H9 (cell line): Measurements from ENCODE around the gene FADS1. TPM values are rescaled to one million over a fixed set of nuclear protein-coding genes. Genes with fewer than 3 reads are reported as not detected.

Source experiments
- DNase-seq: peaks from one replicate; pipeline ENCODE4 v3.0.0-alpha.2; 2017
- H2AFZ ChIP-seq: one replicate; pipeline ENCODE4 v1.6.1; 2013; ENCODE audit warnings: mild to moderate bottlenecking, low read length, control low read depth, moderate library complexity
- H2AK5ac ChIP-seq: 2 replicates; pipeline ENCODE4 v1.6.1; 2013; ENCODE audit warnings: low read length, control low read depth, mixed read lengths; ENCODE audit not compliant: insufficient read length
- H2BK120ac ChIP-seq: one replicate; pipeline ENCODE4 v1.6.1; 2013; ENCODE audit warnings: low read depth, mild to moderate bottlenecking, low read length, control low read depth, inconsistent platforms; ENCODE audit not compliant: poor library complexity, severe bottlenecking
- H2BK12ac ChIP-seq: 2 replicates; pipeline ENCODE4 v1.6.1; 2013; ENCODE audit warnings: low read length, control low read depth, mixed read lengths, low read depth; ENCODE audit not compliant: insufficient read length
- H2BK15ac ChIP-seq: 2 replicates; pipeline ENCODE4 v1.6.1; 2013; ENCODE audit warnings: low read depth, low read length, control low read depth
- H2BK20ac ChIP-seq: one replicate; pipeline ENCODE4 v1.6.1; 2013; ENCODE audit warnings: low read depth, mild to moderate bottlenecking, low read length, control low read depth, inconsistent platforms; ENCODE audit not compliant: poor library complexity, severe bottlenecking
- H2BK5ac ChIP-seq: 2 replicates; pipeline ENCODE4 v1.6.1; 2013; ENCODE audit warnings: low read length, control low read depth, mixed read lengths; ENCODE audit not compliant: insufficient read length
- H3K14ac ChIP-seq: 2 replicates; pipeline ENCODE4 v1.6.1; 2013; ENCODE audit warnings: low read length, control low read depth; ENCODE audit not compliant: insufficient read depth
- H3K18ac ChIP-seq: 2 replicates; pipeline ENCODE4 v1.6.1; 2013; ENCODE audit warnings: low read depth, mild to moderate bottlenecking, mixed read lengths, low read length, control low read depth; ENCODE audit not compliant: insufficient read length
- H3K23ac ChIP-seq: 2 replicates; pipeline ENCODE4 v1.6.1; 2013; ENCODE audit warnings: low read length, control low read depth, mixed read lengths, low read depth; ENCODE audit not compliant: insufficient read length
- H3K23me2 ChIP-seq: 2 replicates; pipeline ENCODE4 v1.6.1; 2013; ENCODE audit warnings: low read depth, mild to moderate bottlenecking, mixed read lengths, low read length, control low read depth; ENCODE audit not compliant: insufficient read length, poor library complexity, severe bottlenecking
- H3K27ac ChIP-seq: 2 replicates; pipeline ENCODE4 v1.5.1; 2013; ENCODE audit warnings: low read length, control low read depth, mixed read lengths, low read depth; ENCODE audit not compliant: insufficient read length
- H3K27me3 ChIP-seq: 2 replicates; pipeline ENCODE4 v1.6.1; 2013; ENCODE audit warnings: low read length, control low read depth, inconsistent platforms; ENCODE audit not compliant: insufficient read depth
- H3K4ac ChIP-seq: 2 replicates; pipeline ENCODE4 v1.6.1; 2013; ENCODE audit warnings: low read depth, mild to moderate bottlenecking, control low read depth, inconsistent platforms, low read length, moderate library complexity
- H3K4me1 ChIP-seq: 2 replicates; pipeline ENCODE4 v1.6.1; 2013; ENCODE audit warnings: low read length, control low read depth, inconsistent platforms; ENCODE audit not compliant: insufficient read depth
- H3K4me2 ChIP-seq: 2 replicates; pipeline ENCODE4 v1.6.1; 2013; ENCODE audit warnings: low read length, control low read depth, mixed read lengths; ENCODE audit not compliant: insufficient read length, insufficient read depth
- H3K56ac ChIP-seq: 2 replicates; pipeline ENCODE4 v1.6.1; 2013; ENCODE audit warnings: low read depth, mild to moderate bottlenecking, mixed read lengths, low read length, control low read depth; ENCODE audit not compliant: insufficient read length
- H3K79me1 ChIP-seq: 2 replicates; pipeline ENCODE4 v1.6.1; 2013; ENCODE audit warnings: low read depth, mild to moderate bottlenecking, moderate library complexity, low read length, control low read depth, inconsistent platforms; ENCODE audit not compliant: insufficient read depth, poor library complexity, severe bottlenecking
- H3K79me2 ChIP-seq: 2 replicates; pipeline ENCODE4 v1.6.1; 2013; ENCODE audit warnings: low read length, control low read depth, inconsistent platforms; ENCODE audit not compliant: insufficient read depth
- H3K9ac ChIP-seq: 2 replicates; pipeline ENCODE4 v1.6.1; 2013; ENCODE audit warnings: low read length, control low read depth, mixed read lengths; ENCODE audit not compliant: insufficient read length; ENCODE audit errors: extremely low read depth
- H3K9me3 ChIP-seq: one replicate; pipeline ENCODE4 v1.6.1; 2013; ENCODE audit warnings: low read depth, low read length, inconsistent platforms; ENCODE audit not compliant: control insufficient read depth
- H3T11ph ChIP-seq: one replicate; pipeline ENCODE4 v1.6.1; 2013; ENCODE audit warnings: mild to moderate bottlenecking, low read length, control low read depth, inconsistent platforms
- H4K20me1 ChIP-seq: one replicate; pipeline ENCODE4 v1.6.1; 2013; ENCODE audit not compliant: control insufficient read depth, insufficient read length, insufficient read depth
- H4K5ac ChIP-seq: 2 replicates; pipeline ENCODE4 v1.6.1; 2013; ENCODE audit warnings: low read depth, mild to moderate bottlenecking, mixed read lengths, low read length, control low read depth; ENCODE audit not compliant: insufficient read length
- H4K8ac ChIP-seq: replicated peaks from 2 replicates; pipeline ENCODE4 v1.6.1; 2013; ENCODE audit warnings: low read length, control low read depth, mixed read lengths, low read depth; ENCODE audit not compliant: insufficient read length
- H4K91ac ChIP-seq: 2 replicates; pipeline ENCODE4 v1.6.1; 2013; ENCODE audit warnings: low read depth, mild to moderate bottlenecking, moderate library complexity, mixed read lengths, low read length, control low read depth; ENCODE audit not compliant: insufficient read length
- H3K27ac Mint-ChIP-seq, 3 experiments: 2 replicates in 2 of 3; 3 replicates in 1 of 3; pipeline ENCODE4 v1.8.0; 2020 to 2021; ENCODE audit warnings: mixed read lengths in 3 of 3, mild to moderate bottlenecking in 1 of 3, moderate library complexity in 1 of 3
- H3K27me3 Mint-ChIP-seq: 2 replicates; pipeline ENCODE4 v1.8.0; 2021; ENCODE audit warnings: low read depth, mild to moderate bottlenecking, moderate library complexity, mixed read lengths
- H3K36me3 Mint-ChIP-seq, 3 experiments: 2 replicates in 2 of 3; 3 replicates in 1 of 3; pipeline ENCODE4 v1.8.0; 2020 to 2021; ENCODE audit warnings: low read depth in 3 of 3, mixed read lengths in 3 of 3; ENCODE audit not compliant: insufficient read depth in 1 of 3
- H3K4me1 Mint-ChIP-seq, 2 experiments: 2 replicates each; pipeline ENCODE4 v1.8.0; 2020; ENCODE audit warnings: mixed read lengths in 2 of 2
- H3K4me3 Mint-ChIP-seq, 2 experiments: 2 replicates in 1 of 2; 3 replicates in 1 of 2; pipeline ENCODE4 v1.8.0; 2020 to 2021; ENCODE audit warnings: mild to moderate bottlenecking in 2 of 2, mixed read lengths in 2 of 2, moderate library complexity in 1 of 2
- H3K9me3 Mint-ChIP-seq, 2 experiments: 2 replicates in 1 of 2; 3 replicates in 1 of 2; pipeline ENCODE4 v1.8.0; 2020; ENCODE audit warnings: mild to moderate bottlenecking in 2 of 2, mixed read lengths in 2 of 2, moderate library complexity in 1 of 2
- WGBS: extraction: QIAGEN DNeasy Blood & Tissue Kit; methylation state at CpG from one replicate; pipeline ENCODE4 v1.1.7; 2013; ENCODE audit warnings: missing lambda C conversion rate, low lambda C conversion rate, mixed read lengths; ENCODE audit not compliant: insufficient read length; ENCODE audit errors: extremely low coverage; 5-methylcytosine and 5-hydroxymethylcytosine counted together
- total RNA-seq: library from RNA; stranded (reverse); gene quantifications from 2 replicates; pipeline ENCODE4 v1.2.1, GENCODE V29; 2021
- TF ChIP-seq, protein P1 (sequence below): fragments of 200-600 bp; sonication (generic); conservative IDR thresholded peaks from 3 replicates; pipeline ENCODE4 v1.8.0; 2021; ENCODE audit warnings: antibody characterized with exemption, mild to moderate bottlenecking

Gene FADS1
- total RNA-seq, 1 experiment from 2014 or later: 125 TPM

DNA sequence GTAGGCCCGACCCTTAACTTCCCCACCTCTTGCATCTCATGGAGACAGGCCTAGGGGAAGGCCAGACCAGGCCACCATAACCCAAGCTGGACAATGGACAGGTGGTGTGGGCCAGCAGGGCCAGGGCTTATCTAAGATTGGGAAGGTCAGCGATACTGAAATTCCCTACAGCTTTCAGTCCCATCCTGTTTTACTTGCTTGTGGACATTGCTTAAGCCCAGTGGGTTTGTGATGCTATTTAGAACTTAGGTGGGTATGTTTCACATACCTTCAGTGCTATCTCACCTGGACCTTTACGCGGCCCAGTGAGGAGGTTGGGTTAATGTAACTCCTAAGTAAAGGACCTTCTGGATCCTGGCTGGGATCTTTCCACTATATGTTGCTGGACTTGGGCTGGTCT lies 13.0 kb upstream of the FADS1 start:
- Histone ChIP-seq H3K79me2 (peaks cover 38% of the 10 kb centered on the region; the same call in 1 of the 2 replicates), H2BK120ac (no peak overlapping the region), H3K9ac (peak overlapping the region; percentile 54), H3K79me1 (peaks cover 2% of the 10 kb centered on the region), H4K91ac (no peak overlapping the region), H2AK5ac (no peak overlapping the region), H4K8ac (no peak overlapping the region), H3K23me2 (peaks cover 16% of the 10 kb centered on the region), H2BK5ac (no peak overlapping the region), H3K9me3 (no peaks in the 10 kb centered on the region), H3K14ac (no peak overlapping the region; the same call in 1 of the 2 replicates), H3T11ph (no peak overlapping the region), H3K23ac (no peak overlapping the region), H4K20me1 (no peaks in the 10 kb centered on the region), H3K27ac (no peak overlapping the region), H2BK12ac (no peak overlapping the region), H3K18ac (no peak overlapping the region), H3K27me3 (no peaks in the 10 kb centered on the region), H2AFZ (no peak overlapping the region), H2BK15ac (no peak overlapping the region), H4K5ac (no peak overlapping the region), H3K4me1 (peaks cover 11% of the 10 kb centered on the region; the same call in 1 of the 2 replicates), H2BK20ac (no peak overlapping the region), H3K4me2 (peak overlapping the region; percentile 96), H3K56ac (no peak overlapping the region), H3K4ac (no peak overlapping the region)
- no peaks in the 10 kb centered on the region for H3K27me3 Mint-ChIP-seq
- DNase-seq: no peak
- peaks cover 63 to 64% of the 10 kb centered on the region in 2 experiments for H3K4me1 Mint-ChIP-seq
- peak overlapping the region in 1 of 3 experiments; percentile 99; a peak in 2 of 7 replicates for H3K27ac Mint-ChIP-seq
- TF ChIP-seq, protein P1, sequence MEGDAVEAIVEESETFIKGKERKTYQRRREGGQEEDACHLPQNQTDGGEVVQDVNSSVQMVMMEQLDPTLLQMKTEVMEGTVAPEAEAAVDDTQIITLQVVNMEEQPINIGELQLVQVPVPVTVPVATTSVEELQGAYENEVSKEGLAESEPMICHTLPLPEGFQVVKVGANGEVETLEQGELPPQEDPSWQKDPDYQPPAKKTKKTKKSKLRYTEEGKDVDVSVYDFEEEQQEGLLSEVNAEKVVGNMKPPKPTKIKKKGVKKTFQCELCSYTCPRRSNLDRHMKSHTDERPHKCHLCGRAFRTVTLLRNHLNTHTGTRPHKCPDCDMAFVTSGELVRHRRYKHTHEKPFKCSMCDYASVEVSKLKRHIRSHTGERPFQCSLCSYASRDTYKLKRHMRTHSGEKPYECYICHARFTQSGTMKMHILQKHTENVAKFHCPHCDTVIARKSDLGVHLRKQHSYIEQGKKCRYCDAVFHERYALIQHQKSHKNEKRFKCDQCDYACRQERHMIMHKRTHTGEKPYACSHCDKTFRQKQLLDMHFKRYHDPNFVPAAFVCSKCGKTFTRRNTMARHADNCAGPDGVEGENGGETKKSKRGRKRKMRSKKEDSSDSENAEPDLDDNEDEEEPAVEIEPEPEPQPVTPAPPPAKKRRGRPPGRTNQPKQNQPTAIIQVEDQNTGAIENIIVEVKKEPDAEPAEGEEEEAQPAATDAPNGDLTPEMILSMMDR: no peak
- WGBS: no CpG with 5 or more reads among the region's 4 CpGs
- H3K36me3 Mint-ChIP-seq: peaks cover 19 to 32% (median 30%) of the 10 kb centered on the region in 3 experiments; a peak in 6 of 7 replicates
- H3K9me3 Mint-ChIP-seq: no peaks in the 10 kb centered on the region
- peak overlapping the region; percentile 91 to 93 for H3K4me3 Mint-ChIP-seq
